ENCODE data around the gene SMIM44.

DNA sequence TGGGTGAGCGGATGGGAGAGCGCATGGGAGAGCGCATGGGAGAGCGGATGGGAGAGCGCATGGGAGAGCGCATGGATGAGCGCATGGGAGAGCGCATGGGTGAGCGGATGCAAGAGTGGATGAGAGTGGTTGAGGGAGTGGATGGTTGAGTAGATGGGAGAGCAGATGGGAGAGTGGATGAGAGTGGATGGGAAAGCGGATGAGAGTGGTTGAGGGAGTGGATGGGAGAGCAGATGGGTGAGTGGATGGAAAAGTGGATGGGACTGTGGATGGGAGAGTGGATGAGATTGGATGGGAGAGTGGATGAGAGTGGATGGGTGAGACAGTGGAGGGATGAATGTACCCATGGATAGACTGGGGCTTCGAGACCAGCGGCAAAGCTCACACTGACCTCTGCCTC is 47.1 kb upstream of the SMIM44 start:
- TF ChIP-seq, protein P1, sequence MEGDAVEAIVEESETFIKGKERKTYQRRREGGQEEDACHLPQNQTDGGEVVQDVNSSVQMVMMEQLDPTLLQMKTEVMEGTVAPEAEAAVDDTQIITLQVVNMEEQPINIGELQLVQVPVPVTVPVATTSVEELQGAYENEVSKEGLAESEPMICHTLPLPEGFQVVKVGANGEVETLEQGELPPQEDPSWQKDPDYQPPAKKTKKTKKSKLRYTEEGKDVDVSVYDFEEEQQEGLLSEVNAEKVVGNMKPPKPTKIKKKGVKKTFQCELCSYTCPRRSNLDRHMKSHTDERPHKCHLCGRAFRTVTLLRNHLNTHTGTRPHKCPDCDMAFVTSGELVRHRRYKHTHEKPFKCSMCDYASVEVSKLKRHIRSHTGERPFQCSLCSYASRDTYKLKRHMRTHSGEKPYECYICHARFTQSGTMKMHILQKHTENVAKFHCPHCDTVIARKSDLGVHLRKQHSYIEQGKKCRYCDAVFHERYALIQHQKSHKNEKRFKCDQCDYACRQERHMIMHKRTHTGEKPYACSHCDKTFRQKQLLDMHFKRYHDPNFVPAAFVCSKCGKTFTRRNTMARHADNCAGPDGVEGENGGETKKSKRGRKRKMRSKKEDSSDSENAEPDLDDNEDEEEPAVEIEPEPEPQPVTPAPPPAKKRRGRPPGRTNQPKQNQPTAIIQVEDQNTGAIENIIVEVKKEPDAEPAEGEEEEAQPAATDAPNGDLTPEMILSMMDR (IDR thresholded peaks at IDR 0.05), result no peak
- no peak for TF ChIP-seq EP300 (IDR thresholded peaks at IDR 0.05)
